Naive thymus-derived CD4-positive, alpha-beta T cell (primary cell): ENCODE results near the gene SETD9. TPM values are rescaled to one million over a fixed set of nuclear protein-coding genes. Genes with fewer than 3 reads are reported as not detected.

ENCODE experiments used
- ATAC-seq: fragments of 150-1000 bp; cut with Tn5 transposase; 2 replicates; pipeline ENCODE4 v1.10.0; 2021; ENCODE audit warnings: mild to moderate bottlenecking, moderate library complexity
- CTCF ChIA-PET: fragments of 350-600 bp; sonication (Branson Sonifier 250); formaldehyde crosslinking; loops from one replicate; lab custom pipeline; 2021; ENCODE audit warnings: antibody characterized with exemption; lab: Charles Lee
- POLR2A ChIA-PET: fragments of 350-600 bp; sonication (Branson Sonifier 250); formaldehyde crosslinking; loops from one replicate; lab custom pipeline; 2021; ENCODE audit warnings: antibody characterized with exemption, inconsistent platforms; lab: Charles Lee
- DNase-seq, 9 donors: peaks; one replicate each; pipeline versions ENCODE4 v3.0.0 to v3.0.0-alpha.2; 2020 to 2022; ENCODE audit warnings: mixed read lengths in 1 of 9
- H3K27ac ChIP-seq: one replicate; pipeline ENCODE4 v1.7.0; 2013; ENCODE audit warnings: mild to moderate bottlenecking, low read depth, low read length, moderate library complexity
- H3K27me3 ChIP-seq, 2 donors: one replicate each; pipeline ENCODE4 v1.7.0; 2013; ENCODE audit warnings: low read length in 2 of 2, mild to moderate bottlenecking in 2 of 2, moderate library complexity in 2 of 2; ENCODE audit not compliant: control insufficient read depth in 2 of 2, insufficient read depth in 2 of 2
- H3K36me3 ChIP-seq, 3 experiments: 1 replicate in 2 of 3; 2 replicates in 1 of 3; pipeline ENCODE4 v1.7.0; 2013; ENCODE audit warnings: low read length in 3 of 3, mild to moderate bottlenecking in 3 of 3, moderate library complexity in 1 of 3; ENCODE audit not compliant: insufficient read depth in 3 of 3, control insufficient read depth in 2 of 3
- H3K4me1 ChIP-seq, 2 donors: one replicate each; pipeline ENCODE4 v1.7.0; 2013; ENCODE audit warnings: low read length in 2 of 2, mild to moderate bottlenecking in 2 of 2, moderate library complexity in 1 of 2; ENCODE audit not compliant: control insufficient read depth in 2 of 2, insufficient read depth in 2 of 2
- H3K4me3 ChIP-seq: 2 replicates; pipeline ENCODE4 v1.7.0; 2013; ENCODE audit warnings: mild to moderate bottlenecking, low read length
- H3K9me3 ChIP-seq, 3 experiments: 1 replicate in 2 of 3; 2 replicates in 1 of 3; pipeline ENCODE4 v1.7.0; 2013; ENCODE audit warnings: low read length in 3 of 3; ENCODE audit not compliant: control insufficient read depth in 2 of 3
- H3K27ac Mint-ChIP-seq, 9 donors: one replicate each; pipeline ENCODE4 v1.8.0; 2020 to 2022; ENCODE audit warnings: mixed read lengths in 9 of 9, mild to moderate bottlenecking in 8 of 9, moderate library complexity in 5 of 9, inconsistent platforms in 2 of 9
- H3K27me3 Mint-ChIP-seq, 5 donors: one replicate each; pipeline ENCODE4 v1.8.0; 2021 to 2022; ENCODE audit warnings: mixed read lengths in 5 of 5, mild to moderate bottlenecking in 1 of 5
- H3K36me3 Mint-ChIP-seq, 5 donors: one replicate each; pipeline ENCODE4 v1.8.0; 2020 to 2022; ENCODE audit warnings: mixed read lengths in 5 of 5, mild to moderate bottlenecking in 3 of 5, inconsistent platforms in 1 of 5
- H3K4me1 Mint-ChIP-seq, 7 donors: one replicate each; pipeline ENCODE4 v1.8.0; 2020 to 2022; ENCODE audit warnings: mixed read lengths in 7 of 7, mild to moderate bottlenecking in 3 of 7, inconsistent platforms in 1 of 7
- H3K4me3 Mint-ChIP-seq, 10 donors: one replicate each; pipeline ENCODE4 v1.8.0; 2020 to 2022; ENCODE audit warnings: mild to moderate bottlenecking in 10 of 10, mixed read lengths in 10 of 10, moderate library complexity in 6 of 10, inconsistent platforms in 2 of 10
- H3K9me3 Mint-ChIP-seq, 11 donors: one replicate each; pipeline ENCODE4 v1.8.0; 2020 to 2022; ENCODE audit warnings: mixed read lengths in 11 of 11, mild to moderate bottlenecking in 4 of 11, inconsistent platforms in 1 of 11, moderate library complexity in 1 of 11
- intact Hi-C, 2 donors: fragments of 100-400 bp; cut with micrococcal nuclease; formaldehyde crosslinking; loops; one replicate each; pipeline ENCODE4 v1.15.1; 2023
- polyA plus RNA-seq, 2 donors: library from polyadenylated mRNA; unstranded; fragments of 300-500 nt; fragmentation: Illumina TruSeq; gene quantifications; one replicate each; pipeline ENCODE4 v1.2.3, GENCODE V29; 2021
- total RNA-seq, 6 experiments: library from RNA in 5 of 6; stranded (reverse) in 5 of 6; gene quantifications; 1 replicate in 5 of 6; 2 replicates in 1 of 6; pipeline ENCODE4 v1.2.3 and lab custom pipeline; 2021 to 2026

SETD9 gene
- total RNA-seq (1 to 10 TPM; 3.7 to 9.7 (median 6.6) TPM), polyA plus RNA-seq (10 to 100 TPM; 11.3 to 11.4 TPM), total RNA-seq (lab: John Stamatoyannopoulos, UW) (3.4 reads per million, percentile 18 among the genes with 10 or more reads in this experiment)

GRCh38 chr5:56909294-56910209 is at the start of gene SETD9:
SETD9 (plus strand) TSS chr5:56909596; CDS start chr5:56909646, 50 bp downstream.
- no peaks in the 10 kb centered on the region for H3K27me3 ChIP-seq
- H3K4me1 Mint-ChIP-seq, result peaks cover 12 to 24% (median 21%) of the 10 kb centered on the region in 7 donors
- CTCF ChIA-PET, result interaction anchor here (1.7 to 3.1 kb wide), 3 partner anchors 9 to 18 kb away, joined by 5 to 16 read pairs (median 5); no protein-coding TSS in a partner anchor
- peak within 1 kb of the TSS; percentile 88 to 100 (median 91) for H3K4me3 Mint-ChIP-seq
- H3K9me3 ChIP-seq, result no peaks in the 10 kb centered on the region
- H3K27me3 Mint-ChIP-seq, result peaks cover 0 to 15% (median 0%) of the 10 kb centered on the region in 5 donors
- peak within 1 kb of the TSS; percentile 81 to 97 (median 89) for H3K27ac Mint-ChIP-seq
- peak; percentile 67 to 94 (median 73) for DNase-seq
- no peaks in the 10 kb centered on the region for H3K36me3 ChIP-seq
- peak within 1 kb of the TSS; percentile 79 for H3K27ac ChIP-seq
- H3K36me3 Mint-ChIP-seq, result peaks cover 0 to 6% (median 3%) of the 10 kb centered on the region in 5 donors
- H3K9me3 Mint-ChIP-seq, result peaks cover 0 to 6% (median 0%) of the 10 kb centered on the region in 11 donors
- no peaks in the 10 kb centered on the region for H3K4me1 ChIP-seq
- intact Hi-C loops, result loop anchor here (1.0 to 10.0 kb wide), 13 partner anchors 8 to 1602 kb away; partner anchors contain the start of genes MAP3K1 (in 2 of the 2), MIER3 (in 2 of the 2), PLK2 (in 2 of the 2) and DHX29 (in 1 of the 2)
- H3K4me3 ChIP-seq, result peak within 1 kb of the TSS; percentile 75
- ATAC-seq, result peak; percentile 90
- POLR2A ChIA-PET, result interaction anchor here (0.7 to 2.2 kb wide), 8 partner anchors 8 to 899 kb away, joined by 3 to 7 read pairs (median 4); no protein-coding TSS in a partner anchor

DNA sequence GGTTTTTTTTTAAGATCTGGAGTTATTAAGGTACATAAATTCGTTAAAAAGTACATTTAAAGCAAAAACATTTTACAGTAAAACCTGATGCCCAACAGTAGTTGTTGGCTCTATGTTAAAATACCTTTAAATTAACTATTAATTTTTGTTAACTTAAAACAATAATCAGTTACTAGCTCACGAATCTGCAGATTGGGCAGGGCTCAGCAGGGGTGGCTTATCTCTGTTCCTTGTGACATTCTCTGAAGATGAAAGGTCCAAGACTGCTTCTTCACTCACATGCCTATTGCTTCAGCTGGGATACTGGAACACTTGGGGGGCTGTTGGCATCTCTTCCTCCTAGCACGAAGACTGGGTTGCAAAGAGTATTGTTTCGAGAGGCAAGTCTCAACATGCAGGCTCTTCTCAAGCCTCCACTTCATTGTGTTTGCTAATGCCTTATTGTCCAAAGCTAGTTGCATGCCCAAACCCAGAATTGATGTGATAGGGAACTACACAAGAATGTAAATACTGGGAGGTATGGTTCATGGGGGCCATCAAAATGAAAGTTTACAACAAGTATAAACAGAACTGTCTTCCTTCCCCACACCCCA is 47.4 kb upstream of the SETD9 start:
- intact Hi-C loops, result loop anchor here (2.0 to 10.0 kb wide), 3 partner anchors 13 to 910 kb away; no protein-coding TSS in a partner anchor
- no peak overlapping the region for H3K4me3 Mint-ChIP-seq
- ATAC-seq, result no peak
- POLR2A ChIA-PET, result interaction anchor here (0.6 to 0.9 kb wide), 3 partner anchors 15 to 58 kb away, joined by 4 to 9 read pairs (median 5); no protein-coding TSS in a partner anchor
- H3K27me3 ChIP-seq, result no peaks in the 10 kb centered on the region
- no peak for DNase-seq
- H3K4me1 Mint-ChIP-seq, result peaks cover 5 to 49% (median 22%) of the 10 kb centered on the region in 7 donors
- H3K36me3 Mint-ChIP-seq, result peaks cover 4 to 51% (median 38%) of the 10 kb centered on the region in 5 donors
- H3K27ac Mint-ChIP-seq, result peak overlapping the region in 4 of 9 donors; percentile 11 to 84 (median 54)
- H3K4me3 ChIP-seq, result no peak overlapping the region
- H3K9me3 Mint-ChIP-seq, result no peaks in the 10 kb centered on the region
- H3K27me3 Mint-ChIP-seq, result no peaks in the 10 kb centered on the region
- CTCF ChIA-PET, result interaction anchor here (0.6 to 1.0 kb wide), 4 partner anchors 24 to 966 kb away, joined by 3 to 4 read pairs (median 4); no protein-coding TSS in a partner anchor
- no peaks in the 10 kb centered on the region for H3K4me1 ChIP-seq
- H3K36me3 ChIP-seq, result peaks cover 19 to 71% (median 21%) of the 10 kb centered on the region in 3 experiments
- no peaks in the 10 kb centered on the region for H3K9me3 ChIP-seq
- H3K27ac ChIP-seq, result no peak overlapping the region

- POLR2A ChIA-PET, result no interaction called here
- Mint-ChIP-seq H3K27me3 (no peaks in the 10 kb centered on the region), H3K36me3 (peaks cover 4 to 47% (median 37%) of the 10 kb centered on the region in 5 donors), H3K9me3 (no peaks in the 10 kb centered on the region), H3K27ac (no peak overlapping the region), H3K4me3 (no peak overlapping the region), H3K4me1 (peaks cover 3 to 40% (median 16%) of the 10 kb centered on the region in 7 donors)
- H3K36me3 ChIP-seq, result peaks cover 18 to 73% (median 18%) of the 10 kb centered on the region in 3 experiments
- H3K27me3 ChIP-seq, result no peaks in the 10 kb centered on the region
- ATAC-seq, result peak; percentile 27
- DNase-seq, result no peak
- H3K27ac ChIP-seq, result no peak overlapping the region
- H3K4me1 ChIP-seq, result no peaks in the 10 kb centered on the region
- no peak overlapping the region for H3K4me3 ChIP-seq
- CTCF ChIA-PET, result interaction anchor here (1.0 to 1.3 kb wide), 2 partner anchors 29 to 594 kb away, joined by 3 read pairs; no protein-coding TSS in a partner anchor
- intact Hi-C loops, result loop anchor here (2.0 to 10.0 kb wide), 3 partner anchors 14 to 911 kb away; no protein-coding TSS in a partner anchor
- H3K9me3 ChIP-seq, result no peaks in the 10 kb centered on the region
Measured at GRCh38 chr5:56862909-56863308, 46.5 kb upstream of the SETD9 start.

- intact Hi-C loops, result loop anchor here in 1 of 2 donors (2.0 kb wide), 1 partner anchor 15 kb away; no protein-coding TSS in a partner anchor
- H3K4me3 ChIP-seq, result no peak overlapping the region
- Mint-ChIP-seq H3K4me1 (peaks cover 16 to 50% (median 36%) of the 10 kb centered on the region in 7 donors), H3K4me3 (no peak overlapping the region), H3K36me3 (peaks cover 23 to 55% (median 34%) of the 10 kb centered on the region in 5 donors), H3K27ac (peak overlapping the region in 6 of 9 donors; percentile 0 to 53 (median 4)), H3K9me3 (no peaks in the 10 kb centered on the region), H3K27me3 (no peaks in the 10 kb centered on the region)
- ATAC-seq (no peak), DNase-seq (no peak)
- CTCF ChIA-PET, result no interaction called here
- peaks cover 9 to 66% (median 22%) of the 10 kb centered on the region in 3 experiments for H3K36me3 ChIP-seq
- no peaks in the 10 kb centered on the region for H3K9me3 ChIP-seq
- H3K4me1 ChIP-seq, result no peaks in the 10 kb centered on the region
- POLR2A ChIA-PET, result no interaction called here
- H3K27me3 ChIP-seq, result no peaks in the 10 kb centered on the region
- H3K27ac ChIP-seq, result no peak overlapping the region
Measured at GRCh38 chr5:56871777-56872176, 37.6 kb upstream of the SETD9 start.

DNA sequence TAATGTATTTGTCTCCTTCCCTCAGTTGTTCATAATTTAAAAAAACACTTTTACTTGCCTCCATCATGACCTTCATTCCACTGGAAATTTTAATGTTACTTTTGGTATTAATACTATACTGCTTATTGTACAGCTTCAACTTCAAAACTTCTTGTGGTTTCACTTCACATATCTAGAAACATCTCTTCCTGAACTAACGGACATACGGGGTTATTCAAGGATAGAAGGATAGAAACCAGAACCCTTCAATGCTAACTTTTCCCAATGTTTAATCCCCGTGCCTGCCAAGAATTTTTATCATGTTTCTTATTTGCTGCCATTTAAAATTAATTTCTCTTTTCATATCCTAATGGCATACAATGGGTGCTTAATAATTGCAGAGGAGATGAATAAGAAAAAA is 36.3 kb upstream of the SETD9 start:
- CTCF ChIA-PET, result no interaction called here
- Mint-ChIP-seq H3K36me3 (peaks cover 23 to 61% (median 43%) of the 10 kb centered on the region in 5 donors), H3K4me1 (peaks cover 16 to 56% (median 36%) of the 10 kb centered on the region in 7 donors), H3K4me3 (peak overlapping the region in 1 of 10 donors; percentile 52), H3K27ac (peak overlapping the region in 4 of 9 donors; percentile 36 to 80 (median 47)), H3K27me3 (no peaks in the 10 kb centered on the region), H3K9me3 (no peaks in the 10 kb centered on the region)
- H3K27ac ChIP-seq, result no peak overlapping the region
- intact Hi-C loops, result loop anchor here in 1 of 2 donors (2.0 kb wide), 1 partner anchor 16 kb away; no protein-coding TSS in a partner anchor
- H3K27me3 ChIP-seq, result no peaks in the 10 kb centered on the region
- H3K36me3 ChIP-seq, result peaks cover 9 to 69% (median 25%) of the 10 kb centered on the region in 3 experiments
- no peaks in the 10 kb centered on the region for H3K4me1 ChIP-seq
- no peaks in the 10 kb centered on the region for H3K9me3 ChIP-seq
- ATAC-seq (no peak), DNase-seq (no peak)
- POLR2A ChIA-PET, result no interaction called here
- no peak overlapping the region for H3K4me3 ChIP-seq

- intact Hi-C loops, result no loop called here
- ChIA-PET CTCF (no interaction called here), POLR2A (no interaction called here)
- Mint-ChIP-seq H3K4me3 (no peak overlapping the region), H3K27me3 (no peaks in the 10 kb centered on the region), H3K9me3 (no peaks in the 10 kb centered on the region), H3K36me3 (peaks cover 18 to 62% (median 43%) of the 10 kb centered on the region in 5 donors), H3K4me1 (peaks cover 15 to 50% (median 30%) of the 10 kb centered on the region in 7 donors), H3K27ac (peak overlapping the region in 6 of 9 donors; percentile 0 to 82 (median 60))
- Histone ChIP-seq H3K4me1 (no peaks in the 10 kb centered on the region), H3K27me3 (no peaks in the 10 kb centered on the region), H3K9me3 (no peaks in the 10 kb centered on the region), H3K4me3 (no peak overlapping the region), H3K36me3 (peaks cover 12 to 80% (median 32%) of the 10 kb centered on the region in 3 experiments), H3K27ac (no peak overlapping the region)
- DNase-seq (no peak), ATAC-seq (peak; percentile 34)
Measured at GRCh38 chr5:56876327-56876726, 33.1 kb upstream of the SETD9 start.
